Fibroblast of villous mesenchyme (primary cell): Measurements from ENCODE around the gene PCDH17. TPM values are rescaled to one million over a fixed set of nuclear protein-coding genes. Genes with fewer than 3 reads are reported as not detected.
A peak's percentile ranks its signal among the peaks of the same experiment; 100 is the strongest.

Experiments
- DNase-seq: peaks from one replicate; pipeline ENCODE4 v3.0.0-alpha.2; 2010; ENCODE audit warnings: low read depth
- H3K4me3 ChIP-seq: 2 replicates; pipeline ENCODE4 v1.5.1; 2011; ENCODE audit warnings: low read depth, mild to moderate bottlenecking, low read length
- CTCF ChIP-seq: IDR thresholded peaks from 2 replicates; pipeline ENCODE4 v1.5.1; 2012; ENCODE audit warnings: low read depth, mild to moderate bottlenecking, low read length; ENCODE audit not compliant: insufficient read depth
- total RNA-seq: library from RNA; depleted of rRNA; stranded (reverse); fragments of >200 nt; gene quantifications from 2 replicates; pipeline ENCODE4 v1.2.3, GENCODE V29; 2012

The PCDH17 gene
- under 0.01 and 0.86 TPM in 2 replicates for total RNA-seq

- no peak for TF ChIP-seq CTCF
- peak; percentile 5 for DNase-seq
- H3K4me3 ChIP-seq = peak within 1 kb of the TSS; percentile 33
Observed at GRCh38 chr13:57631596-57632275, at the start of gene PCDH17. Gene PCDH17 (plus strand): TSS chr13:57631744. CDS start chr13:57632547, 803 bp downstream.

GRCh38 chr13:57582032-57582431, 49.5 kb upstream of the PCDH17 start:
- DNase-seq = no peak
- H3K4me3 ChIP-seq = no peak overlapping the region
- no peak for TF ChIP-seq CTCF

DNA sequence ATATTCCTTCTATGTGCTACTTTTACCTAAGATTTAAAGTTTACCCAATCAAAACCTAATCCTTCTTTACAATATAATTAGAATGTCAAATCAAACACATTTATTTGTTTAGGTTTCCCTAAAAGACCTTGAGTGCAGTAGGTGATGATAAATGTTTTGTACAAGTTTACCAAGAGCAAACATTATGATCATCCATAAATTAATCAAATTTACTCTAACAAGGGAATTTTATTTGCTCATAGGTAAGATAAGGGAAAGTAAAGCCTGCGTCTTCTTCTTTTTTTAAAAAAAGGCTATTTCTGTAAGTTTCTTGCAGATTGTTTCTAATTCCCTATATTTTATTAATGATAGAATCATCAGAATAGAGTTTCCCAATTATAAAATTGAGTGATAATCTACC, 48.0 kb upstream of the PCDH17 start:
- DNase-seq = no peak
- TF ChIP-seq CTCF = no peak
- H3K4me3 ChIP-seq = no peak overlapping the region

DNA sequence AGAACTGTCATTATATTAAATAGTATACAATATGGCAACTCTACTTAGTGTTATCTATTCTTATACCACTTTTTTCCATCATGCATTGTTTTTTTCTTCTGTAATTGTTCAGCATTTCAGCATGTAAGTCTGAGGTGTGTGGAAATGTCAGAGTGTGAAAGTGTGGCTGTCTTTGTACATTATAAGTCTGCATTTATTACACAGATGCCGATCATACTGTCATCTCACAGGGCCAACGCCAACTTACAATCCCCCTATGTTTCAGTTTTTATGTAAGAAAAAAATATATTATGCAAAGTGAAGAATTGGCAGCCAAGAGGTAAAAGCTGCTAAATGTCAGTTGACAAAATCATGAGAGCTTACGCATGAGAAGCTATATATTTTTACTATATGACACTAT, 42.9 kb upstream of the PCDH17 start:
- no peak for TF ChIP-seq CTCF
- H3K4me3 ChIP-seq = no peak overlapping the region
- DNase-seq = no peak

- no peak for TF ChIP-seq CTCF
- no peak for DNase-seq
- H3K4me3 ChIP-seq = no peak overlapping the region
Observed at GRCh38 chr13:57595775-57596174, 35.8 kb upstream of the PCDH17 start.

DNA sequence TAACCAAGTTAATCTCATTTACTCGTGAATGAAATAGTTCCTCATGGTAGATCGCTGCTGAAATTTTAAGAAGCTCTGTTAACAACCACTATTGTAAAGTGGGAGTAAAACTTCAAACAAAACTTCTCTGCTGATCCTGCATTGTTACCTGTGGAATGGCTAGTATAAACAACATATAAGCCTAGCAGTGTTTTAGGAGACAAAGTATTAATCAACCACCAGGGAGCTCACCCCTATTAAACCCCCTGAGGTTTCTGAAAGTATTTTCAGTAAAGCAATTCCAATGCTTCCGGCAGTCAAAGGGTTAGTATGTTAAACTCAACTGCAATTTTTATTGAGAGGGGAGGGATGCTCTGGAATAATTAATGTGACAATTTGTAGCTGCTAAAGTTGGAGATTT, 30.0 kb upstream of the PCDH17 start:
- no peak overlapping the region for H3K4me3 ChIP-seq
- DNase-seq = no peak
- TF ChIP-seq CTCF = no peak

- no peak for DNase-seq
- no peak overlapping the region for H3K4me3 ChIP-seq
- TF ChIP-seq CTCF = no peak
Observed at GRCh38 chr13:57604442-57604841, 27.1 kb upstream of the PCDH17 start.
